CD4-positive, CD25-positive, alpha-beta regulatory T cell (primary cell): ENCODE data around the gene TAX1BP1. TPM values are rescaled to one million over a fixed set of nuclear protein-coding genes. Genes with fewer than 3 reads are reported as not detected.
A peak's percentile ranks its signal among the peaks of the same experiment; 100 is the strongest.

Source experiments
- ATAC-seq, 2 donors: fragments of 150-1000 bp; cut with Tn5 transposase; one replicate each; pipeline ENCODE4 v1.10.0; 2021; ENCODE audit warnings: low read depth in 2 of 2, moderate number of reproducible peaks in 2 of 2, moderate library complexity in 1 of 2
- DNase-seq, 3 donors: peaks; one replicate each; pipeline versions ENCODE4 v3.0.0 to v3.0.0-alpha.2; 2012 to 2022; ENCODE audit warnings: mixed read lengths in 1 of 3
- H3K27ac ChIP-seq: one replicate; pipeline ENCODE4 v1.7.0; 2013; ENCODE audit warnings: mild to moderate bottlenecking, low read length; ENCODE audit not compliant: insufficient read depth, poor library complexity, severe bottlenecking
- H3K27me3 ChIP-seq: one replicate; pipeline ENCODE4 v1.7.0; 2013; ENCODE audit warnings: low read length; ENCODE audit not compliant: control insufficient read depth, insufficient read depth
- H3K36me3 ChIP-seq: one replicate; pipeline ENCODE4 v1.7.0; 2013; ENCODE audit warnings: mild to moderate bottlenecking, low read length, moderate library complexity; ENCODE audit not compliant: control insufficient read depth, insufficient read depth
- H3K4me1 ChIP-seq: 2 replicates; pipeline ENCODE4 v1.7.0; 2013; ENCODE audit warnings: mild to moderate bottlenecking, low read length; ENCODE audit not compliant: insufficient read depth, control insufficient read depth, poor library complexity, severe bottlenecking
- H3K4me3 ChIP-seq: one replicate; pipeline ENCODE4 v1.7.0; 2013; ENCODE audit warnings: low read depth, mild to moderate bottlenecking, low read length, moderate library complexity
- H3K9me3 ChIP-seq, 2 experiments: 1 replicate in 1 of 2; 2 replicates in 1 of 2; pipeline ENCODE4 v1.7.0; 2013; ENCODE audit warnings: low read length in 2 of 2, mild to moderate bottlenecking in 1 of 2, moderate library complexity in 1 of 2; ENCODE audit not compliant: control insufficient read depth in 2 of 2
- H3K27ac Mint-ChIP-seq, 3 donors: one replicate each; pipeline ENCODE4 v1.8.0; 2020 to 2022; ENCODE audit warnings: mild to moderate bottlenecking in 3 of 3, mixed read lengths in 3 of 3, moderate library complexity in 2 of 3
- H3K27me3 Mint-ChIP-seq: one replicate; pipeline ENCODE4 v1.8.0; 2022; ENCODE audit warnings: mild to moderate bottlenecking, mixed read lengths
- H3K36me3 Mint-ChIP-seq: one replicate; pipeline ENCODE4 v1.8.0; 2020; ENCODE audit warnings: mixed read lengths
- H3K4me1 Mint-ChIP-seq, 4 donors: one replicate each; pipeline ENCODE4 v1.8.0; 2020 to 2022; ENCODE audit warnings: mixed read lengths in 4 of 4, mild to moderate bottlenecking in 1 of 4
- H3K4me3 Mint-ChIP-seq, 4 donors: one replicate each; pipeline ENCODE4 v1.8.0; 2020 to 2022; ENCODE audit warnings: mild to moderate bottlenecking in 4 of 4, mixed read lengths in 4 of 4, moderate library complexity in 3 of 4
- H3K9me3 Mint-ChIP-seq, 7 donors: one replicate each; pipeline ENCODE4 v1.8.0; 2020 to 2022; ENCODE audit warnings: mixed read lengths in 7 of 7, mild to moderate bottlenecking in 3 of 7, moderate library complexity in 2 of 7
- polyA plus RNA-seq, 4 donors: library from polyadenylated mRNA; unstranded; fragments of 300-500 nt; fragmentation: Illumina TruSeq; gene quantifications; one replicate each; pipeline ENCODE4 v1.2.3, GENCODE V29; 2021
- total RNA-seq: library from RNA; stranded (reverse); gene quantifications from one replicate; pipeline ENCODE4 v1.2.3, GENCODE V29; 2022

The TAX1BP1 gene
- total and polyA plus RNA-seq, 5 donors from 2014 or later: 107 to 159 (median 130) TPM

DNA sequence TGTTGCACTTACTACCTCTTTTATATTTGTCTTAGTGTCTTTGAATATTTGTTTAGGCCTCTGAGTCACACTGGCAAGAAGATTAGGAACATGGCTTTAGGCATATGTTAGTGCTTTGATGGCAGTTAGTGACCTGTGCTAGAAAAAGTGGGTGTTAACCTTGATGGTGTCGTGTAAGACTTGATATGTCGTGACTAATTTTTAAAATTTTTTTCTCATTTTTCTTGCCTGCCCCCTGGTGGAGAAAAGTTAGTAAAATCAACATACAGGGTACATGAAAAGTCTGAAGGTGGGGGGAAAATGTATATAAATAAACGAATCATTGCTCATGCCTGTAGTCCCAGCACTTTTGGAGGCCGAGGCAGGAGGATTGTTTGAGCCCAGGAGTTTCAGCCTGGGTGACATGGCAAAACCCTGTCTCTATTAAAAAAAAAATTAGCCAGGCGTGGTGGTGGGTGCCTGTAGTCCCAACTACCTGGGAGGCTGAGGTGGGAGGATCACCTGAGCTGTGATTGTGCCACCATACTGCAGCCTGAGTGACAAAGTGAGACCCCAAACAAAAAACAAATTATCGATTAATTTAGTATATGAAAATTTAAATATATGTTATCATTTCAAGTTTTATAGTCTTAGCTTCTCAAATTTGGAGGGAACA lies 44.6 kb downstream of the TAX1BP1 start:
- H3K27ac Mint-ChIP-seq: peak overlapping the region in 1 of 3 donors; percentile 55
- H3K9me3 Mint-ChIP-seq: no peaks in the 10 kb centered on the region
- peaks cover 52% of the 10 kb centered on the region for H3K36me3 ChIP-seq
- ATAC-seq: no peak
- no peaks in the 10 kb centered on the region for H3K27me3 Mint-ChIP-seq
- H3K27ac ChIP-seq: no peak overlapping the region
- H3K9me3 ChIP-seq: no peaks in the 10 kb centered on the region
- H3K4me3 ChIP-seq: no peak overlapping the region
- no peak overlapping the region for H3K4me3 Mint-ChIP-seq
- peaks cover 38% of the 10 kb centered on the region for H3K36me3 Mint-ChIP-seq
- H3K4me1 ChIP-seq: no peaks in the 10 kb centered on the region
- no peaks in the 10 kb centered on the region for H3K27me3 ChIP-seq
- peak; percentile 2 to 65 (median 47) for DNase-seq
- H3K4me1 Mint-ChIP-seq: peaks cover 19 to 29% (median 27%) of the 10 kb centered on the region in 4 donors

DNA sequence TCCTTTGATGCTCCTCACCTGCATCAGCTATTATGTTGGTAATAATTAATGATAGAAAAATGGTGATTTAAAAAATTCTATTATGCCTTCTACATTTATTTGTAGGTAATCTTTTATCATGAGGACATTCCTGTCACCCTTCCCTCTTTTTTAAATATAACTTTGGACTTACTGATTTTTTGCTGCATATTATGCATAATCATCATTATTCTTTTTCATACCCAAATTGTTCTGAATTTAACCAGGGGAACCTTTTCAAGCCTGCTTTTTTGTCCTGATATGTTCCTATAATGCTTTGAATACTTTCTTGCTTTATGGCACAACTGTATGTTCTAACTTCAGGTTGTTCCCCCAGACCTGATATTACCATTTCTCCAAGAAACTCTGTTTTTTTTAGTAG lies 48.5 kb downstream of the TAX1BP1 start:
- no peak overlapping the region for H3K27ac Mint-ChIP-seq
- H3K4me3 Mint-ChIP-seq: no peak overlapping the region
- Histone ChIP-seq H3K27me3 (no peaks in the 10 kb centered on the region), H3K27ac (no peak overlapping the region), H3K9me3 (no peaks in the 10 kb centered on the region), H3K4me3 (no peak overlapping the region), H3K36me3 (peaks cover 66% of the 10 kb centered on the region), H3K4me1 (no peaks in the 10 kb centered on the region)
- DNase-seq: no peak
- peaks cover 50% of the 10 kb centered on the region for H3K36me3 Mint-ChIP-seq
- H3K9me3 Mint-ChIP-seq: no peaks in the 10 kb centered on the region
- H3K27me3 Mint-ChIP-seq: no peaks in the 10 kb centered on the region
- ATAC-seq: no peak
- H3K4me1 Mint-ChIP-seq: peaks cover 9 to 19% (median 15%) of the 10 kb centered on the region in 4 donors

DNA sequence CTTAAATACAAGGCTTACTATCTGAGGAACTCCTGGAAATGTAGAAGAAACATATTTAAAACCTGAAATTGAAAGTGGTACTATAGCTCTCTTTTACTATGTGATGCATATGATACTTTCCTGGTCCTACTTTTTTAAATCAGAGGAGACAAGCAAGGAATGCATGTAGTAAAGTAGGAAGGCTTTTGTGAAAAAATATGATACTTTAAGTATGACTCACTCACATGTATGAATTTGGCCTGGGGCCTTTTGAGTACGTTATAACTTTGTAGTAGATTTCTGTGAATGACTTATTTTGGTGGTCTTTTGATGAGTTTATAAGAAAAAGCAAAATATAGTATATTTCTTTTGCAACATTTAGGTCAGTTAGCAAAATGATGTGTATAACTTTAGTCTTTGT lies 53.8 kb downstream of the TAX1BP1 start:
- no peaks in the 10 kb centered on the region for H3K9me3 Mint-ChIP-seq
- Histone ChIP-seq H3K27me3 (no peaks in the 10 kb centered on the region), H3K9me3 (no peaks in the 10 kb centered on the region), H3K4me1 (no peaks in the 10 kb centered on the region), H3K27ac (no peak overlapping the region), H3K4me3 (no peak overlapping the region), H3K36me3 (peaks cover 73% of the 10 kb centered on the region)
- peaks cover 6 to 15% (median 10%) of the 10 kb centered on the region in 4 donors for H3K4me1 Mint-ChIP-seq
- H3K27ac Mint-ChIP-seq: no peak overlapping the region
- no peak for DNase-seq
- ATAC-seq: no peak
- H3K27me3 Mint-ChIP-seq: no peaks in the 10 kb centered on the region
- H3K4me3 Mint-ChIP-seq: no peak overlapping the region
- peaks cover 50% of the 10 kb centered on the region for H3K36me3 Mint-ChIP-seq

DNA sequence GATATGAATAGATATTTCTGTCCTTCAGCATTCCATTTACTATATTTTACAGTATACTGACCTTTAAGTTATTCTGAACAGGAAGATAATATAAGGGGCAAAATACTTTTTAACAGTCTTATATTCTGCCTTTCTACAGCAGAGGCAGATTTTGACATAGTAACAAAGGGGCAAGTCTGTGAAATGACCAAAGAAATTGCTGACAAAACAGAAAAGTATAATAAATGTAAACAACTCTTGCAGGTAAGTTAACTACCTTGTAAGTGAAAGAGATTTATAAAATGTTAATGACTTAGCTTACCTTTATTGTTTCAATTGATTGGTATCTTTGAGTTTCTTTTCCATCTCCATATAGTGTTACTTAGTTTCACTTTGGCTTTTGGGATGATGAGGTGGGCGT lies 56.0 kb downstream of the TAX1BP1 start:
- H3K9me3 Mint-ChIP-seq: no peaks in the 10 kb centered on the region
- peaks cover 2 to 9% (median 5%) of the 10 kb centered on the region in 4 donors for H3K4me1 Mint-ChIP-seq
- peak overlapping the region in 1 of 4 donors; percentile 69 for H3K4me3 Mint-ChIP-seq
- H3K27me3 Mint-ChIP-seq: no peaks in the 10 kb centered on the region
- DNase-seq: no peak
- H3K27ac Mint-ChIP-seq: peak overlapping the region in 1 of 3 donors; percentile 32
- Histone ChIP-seq H3K4me1 (no peaks in the 10 kb centered on the region), H3K36me3 (peaks cover 76% of the 10 kb centered on the region), H3K9me3 (no peaks in the 10 kb centered on the region), H3K27ac (no peak overlapping the region), H3K27me3 (no peaks in the 10 kb centered on the region), H3K4me3 (no peak overlapping the region)
- H3K36me3 Mint-ChIP-seq: peaks cover 47% of the 10 kb centered on the region
- no peak for ATAC-seq

DNA sequence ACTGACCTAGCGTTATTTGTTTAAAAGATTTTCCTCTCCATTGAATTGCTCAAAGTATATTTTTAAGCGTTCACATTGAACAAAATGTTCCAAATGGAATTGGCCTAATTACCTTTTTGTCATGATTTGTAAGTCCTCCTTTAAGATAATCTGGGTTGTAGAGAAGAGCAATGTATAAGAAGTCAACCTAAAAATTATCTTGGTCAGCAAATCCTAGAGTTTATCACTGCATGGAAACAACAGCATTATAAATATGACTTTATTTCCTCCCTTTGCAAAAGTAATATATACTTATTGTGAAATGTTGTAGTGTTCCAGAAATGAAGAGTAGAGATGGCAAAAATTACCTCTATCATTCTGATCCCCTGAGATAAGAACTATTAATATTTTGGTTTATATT lies 59.2 kb downstream of the TAX1BP1 start:
- no peaks in the 10 kb centered on the region for H3K27me3 Mint-ChIP-seq

DNA sequence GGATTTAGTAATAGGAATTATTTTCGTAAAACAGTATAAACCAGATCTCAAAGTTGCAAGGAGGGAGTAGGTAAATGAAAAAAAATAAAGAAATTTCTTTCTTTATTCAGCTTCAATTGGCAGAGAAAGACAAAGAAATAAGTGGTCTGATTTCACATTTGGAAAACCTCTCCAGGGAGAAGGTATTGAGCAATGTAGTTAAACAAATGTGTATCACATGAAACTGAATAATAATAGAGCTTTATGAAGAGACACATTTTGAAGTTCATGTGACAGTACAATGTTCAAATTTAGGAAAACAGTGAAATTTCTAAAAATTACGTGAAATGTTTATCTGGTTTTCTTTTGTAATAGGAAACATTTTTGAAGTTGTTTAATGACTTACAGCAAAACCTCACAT lies 63.0 kb downstream of the TAX1BP1 start:
- no peaks in the 10 kb centered on the region for H3K27me3 ChIP-seq
- H3K27me3 Mint-ChIP-seq: no peaks in the 10 kb centered on the region
- H3K9me3 ChIP-seq: no peaks in the 10 kb centered on the region
- no peak for ATAC-seq
- H3K9me3 Mint-ChIP-seq: no peaks in the 10 kb centered on the region
- no peaks in the 10 kb centered on the region for H3K4me1 ChIP-seq
- H3K4me3 ChIP-seq: no peak overlapping the region
- no peak overlapping the region for H3K27ac ChIP-seq
- peaks cover 35% of the 10 kb centered on the region for H3K36me3 Mint-ChIP-seq
- no peak for DNase-seq
- no peak overlapping the region for H3K27ac Mint-ChIP-seq
- H3K36me3 ChIP-seq: peaks cover 37% of the 10 kb centered on the region
- H3K4me1 Mint-ChIP-seq: peaks cover 3 to 20% (median 10%) of the 10 kb centered on the region in 4 donors
- no peak overlapping the region for H3K4me3 Mint-ChIP-seq

More for the DNA sequence above, 59.2 kb downstream of the TAX1BP1 start:
- no peaks in the 10 kb centered on the region for H3K9me3 Mint-ChIP-seq
- DNase-seq (no peak), ATAC-seq (no peak)
- no peak overlapping the region for H3K27ac Mint-ChIP-seq
- Histone ChIP-seq H3K9me3 (no peaks in the 10 kb centered on the region), H3K27ac (no peak overlapping the region), H3K36me3 (peaks cover 67% of the 10 kb centered on the region), H3K4me3 (no peak overlapping the region), H3K27me3 (no peaks in the 10 kb centered on the region), H3K4me1 (no peaks in the 10 kb centered on the region)
- H3K4me3 Mint-ChIP-seq: no peak overlapping the region
- H3K4me1 Mint-ChIP-seq: peaks cover 2 to 12% (median 8%) of the 10 kb centered on the region in 4 donors
- peaks cover 45% of the 10 kb centered on the region for H3K36me3 Mint-ChIP-seq

DNA sequence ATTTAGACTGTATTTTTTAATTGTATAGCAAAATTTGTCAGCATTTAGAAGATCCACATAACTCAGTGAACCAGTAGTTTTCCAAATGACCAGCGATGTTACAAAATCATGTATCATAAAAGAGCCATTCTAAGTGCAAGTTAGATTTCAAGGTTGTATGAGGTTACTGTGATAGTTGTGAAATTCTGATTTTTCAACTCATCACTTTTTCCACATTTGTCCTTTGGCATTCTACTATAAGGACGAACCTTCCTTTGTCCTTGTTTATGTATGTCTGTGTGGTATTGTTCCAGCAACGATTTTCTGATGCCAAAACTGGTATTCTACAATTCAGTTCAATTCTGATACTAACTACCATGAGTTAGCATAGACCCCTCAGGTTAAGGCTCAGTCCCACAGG lies 64.2 kb downstream of the TAX1BP1 start:
- H3K36me3 ChIP-seq: peaks cover 32% of the 10 kb centered on the region

DNA sequence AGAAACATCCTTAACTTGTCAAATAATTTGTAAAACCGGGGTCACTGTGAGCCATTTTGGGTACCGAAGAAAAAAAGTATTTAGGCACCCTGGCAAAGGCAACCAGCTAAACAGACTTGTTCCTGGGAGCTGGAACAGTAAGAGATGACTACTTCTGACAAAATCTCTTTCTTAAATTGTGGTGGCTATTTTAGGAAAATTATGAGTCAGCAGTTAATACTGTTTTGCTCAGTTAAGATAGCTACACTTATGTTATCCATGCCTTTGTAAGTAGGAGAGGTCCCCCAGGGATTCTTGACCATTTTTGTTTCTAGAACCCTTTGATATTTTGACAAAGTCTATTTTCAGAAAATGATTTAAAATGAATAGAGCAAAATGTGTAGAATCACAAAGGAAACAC lies 68.7 kb downstream of the TAX1BP1 start:
- DNase-seq: no peak
- no peaks in the 10 kb centered on the region for H3K27me3 Mint-ChIP-seq
- H3K4me3 Mint-ChIP-seq: no peak overlapping the region
- no peaks in the 10 kb centered on the region for H3K27me3 ChIP-seq
- H3K9me3 Mint-ChIP-seq: peaks cover 0 to 1% (median 0%) of the 10 kb centered on the region in 7 donors
- no peak overlapping the region for H3K27ac Mint-ChIP-seq
- peaks cover 34% of the 10 kb centered on the region for H3K36me3 Mint-ChIP-seq
- no peak overlapping the region for H3K27ac ChIP-seq
- H3K4me3 ChIP-seq: no peak overlapping the region
- H3K4me1 ChIP-seq: no peaks in the 10 kb centered on the region
- peaks cover 24 to 33% (median 28%) of the 10 kb centered on the region in 4 donors for H3K4me1 Mint-ChIP-seq
- H3K36me3 ChIP-seq: peaks cover 26% of the 10 kb centered on the region
- no peak for ATAC-seq
- H3K9me3 ChIP-seq: no peaks in the 10 kb centered on the region

More for the DNA sequence above, 64.2 kb downstream of the TAX1BP1 start:
- Histone ChIP-seq H3K9me3 (no peaks in the 10 kb centered on the region), H3K27ac (no peak overlapping the region), H3K4me3 (no peak overlapping the region), H3K27me3 (no peaks in the 10 kb centered on the region), H3K4me1 (no peaks in the 10 kb centered on the region)
- no peak overlapping the region for H3K4me3 Mint-ChIP-seq
- ATAC-seq (no peak), DNase-seq (no peak)
- H3K27ac Mint-ChIP-seq: peak overlapping the region in 2 of 3 donors; percentile 13 to 56
- no peaks in the 10 kb centered on the region for H3K27me3 Mint-ChIP-seq
- H3K4me1 Mint-ChIP-seq: peaks cover 10 to 21% (median 12%) of the 10 kb centered on the region in 4 donors
- no peaks in the 10 kb centered on the region for H3K9me3 Mint-ChIP-seq
- peaks cover 36% of the 10 kb centered on the region for H3K36me3 Mint-ChIP-seq
